Measurements from ENCODE around the gene HOXD9. TPM values are rescaled to one million over a fixed set of nuclear protein-coding genes. Genes with fewer than 3 reads are reported as not detected.

Gene HOXD9
- polyA plus RNA-seq, 1 of the 3 experiments (the other 2 are of a cell fraction): 4.8 TPM

- Histone ChIP-seq H3K4me2 (no peak overlapping the region), H3K36me3 (replicated peaks in 1 of 2; ENCODE audit: control insufficient read depth in 1 of 2, insufficient read depth in 2 of 2, low read length in 1 of 2) (no peaks in the 10 kb centered on the region), H3K79me2 (ENCODE audit: insufficient read depth) (no peaks in the 10 kb centered on the region), H4K20me1 (ENCODE audit: insufficient read depth) (no peaks in the 10 kb centered on the region), H3K9me2 (no peaks in the 10 kb centered on the region), H2AFZ (ENCODE audit: low read depth) (no peak overlapping the region), H3F3A (replicated peaks; ENCODE audit: insufficient read depth) (peaks cover 3% of the 10 kb centered on the region), H3K9ac (no peak overlapping the region), H3K27me3 (ENCODE audit: insufficient read depth) (peaks cover 24% of the 10 kb centered on the region), H3K4me1 (ENCODE audit: control insufficient read depth in 1 of 2, insufficient read depth in 2 of 2, low read depth in 1 of 2, low read length in 1 of 2) (peaks cover 0 to 4% of the 10 kb centered on the region in 2 experiments; a peak in 1 of 4 replicates), H3K27ac (ENCODE audit: low read depth in 2 of 2, low read length in 1 of 2) (no peak overlapping the region), H3K9me3 (no peaks in the 10 kb centered on the region), H3K4me3 (ENCODE audit: low read depth in 2 of 2, low read length in 1 of 2) (no peak overlapping the region)
- 74% methylated on average over 7 of the region's 7 CpGs for WGBS (ENCODE audit: low lambda C conversion rate)
- TF ChIP-seq NFIC (IDR thresholded peaks at IDR 0.05; ENCODE audit: borderline replicate concordance) (no peak), USF2 (IDR thresholded peaks at IDR 0.05; ENCODE audit: borderline replicate concordance, low read depth, low read length) (no peak), PBX3 (IDR thresholded peaks at IDR 0.05) (no peak), ELF1 (IDR thresholded peaks at IDR 0.05) (no peak), CHD2 (IDR thresholded peaks at IDR 0.05; ENCODE audit: low read length, partially characterized antibody) (no peak), RAD21 (IDR thresholded peaks at IDR 0.05; ENCODE audit: low read length) (no peak), RFX5 (IDR thresholded peaks at IDR 0.05; ENCODE audit: low read length) (no peak), TCF12 (IDR thresholded peaks at IDR 0.05) (no peak), REST (IDR thresholded peaks at IDR 0.05; ENCODE audit: low read depth, low read length) (no peak), RCOR1 (IDR thresholded peaks at IDR 0.05; ENCODE audit: low read length) (no peak), SIN3A (IDR thresholded peaks at IDR 0.05; ENCODE audit: borderline replicate concordance, low read depth, low read length) (no peak), EZH2phosphoT487 (IDR thresholded peaks at IDR 0.05; ENCODE audit: borderline replicate concordance, low read depth) (no peak), FOSL2 (IDR thresholded peaks at IDR 0.05; ENCODE audit: borderline replicate concordance, low read depth) (no peak), FOXM1 (IDR thresholded peaks at IDR 0.05; ENCODE audit: low read depth) (no peak), FOXJ3 (CRISPR knock-in tag; IDR thresholded peaks at IDR 0.05) (no peak), YY1 (IDR thresholded peaks at IDR 0.05; ENCODE audit: low read depth) (no peak)
- TF ChIP-seq, protein P1, sequence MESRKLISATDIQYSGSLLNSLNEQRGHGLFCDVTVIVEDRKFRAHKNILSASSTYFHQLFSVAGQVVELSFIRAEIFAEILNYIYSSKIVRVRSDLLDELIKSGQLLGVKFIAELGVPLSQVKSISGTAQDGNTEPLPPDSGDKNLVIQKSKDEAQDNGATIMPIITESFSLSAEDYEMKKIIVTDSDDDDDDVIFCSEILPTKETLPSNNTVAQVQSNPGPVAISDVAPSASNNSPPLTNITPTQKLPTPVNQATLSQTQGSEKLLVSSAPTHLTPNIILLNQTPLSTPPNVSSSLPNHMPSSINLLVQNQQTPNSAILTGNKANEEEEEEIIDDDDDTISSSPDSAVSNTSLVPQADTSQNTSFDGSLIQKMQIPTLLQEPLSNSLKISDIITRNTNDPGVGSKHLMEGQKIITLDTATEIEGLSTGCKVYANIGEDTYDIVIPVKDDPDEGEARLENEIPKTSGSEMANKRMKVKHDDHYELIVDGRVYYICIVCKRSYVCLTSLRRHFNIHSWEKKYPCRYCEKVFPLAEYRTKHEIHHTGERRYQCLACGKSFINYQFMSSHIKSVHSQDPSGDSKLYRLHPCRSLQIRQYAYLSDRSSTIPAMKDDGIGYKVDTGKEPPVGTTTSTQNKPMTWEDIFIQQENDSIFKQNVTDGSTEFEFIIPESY (IDR thresholded peaks at IDR 0.05; ENCODE audit: borderline replicate concordance, low read depth): no peak
- TF ChIP-seq, protein P2, sequence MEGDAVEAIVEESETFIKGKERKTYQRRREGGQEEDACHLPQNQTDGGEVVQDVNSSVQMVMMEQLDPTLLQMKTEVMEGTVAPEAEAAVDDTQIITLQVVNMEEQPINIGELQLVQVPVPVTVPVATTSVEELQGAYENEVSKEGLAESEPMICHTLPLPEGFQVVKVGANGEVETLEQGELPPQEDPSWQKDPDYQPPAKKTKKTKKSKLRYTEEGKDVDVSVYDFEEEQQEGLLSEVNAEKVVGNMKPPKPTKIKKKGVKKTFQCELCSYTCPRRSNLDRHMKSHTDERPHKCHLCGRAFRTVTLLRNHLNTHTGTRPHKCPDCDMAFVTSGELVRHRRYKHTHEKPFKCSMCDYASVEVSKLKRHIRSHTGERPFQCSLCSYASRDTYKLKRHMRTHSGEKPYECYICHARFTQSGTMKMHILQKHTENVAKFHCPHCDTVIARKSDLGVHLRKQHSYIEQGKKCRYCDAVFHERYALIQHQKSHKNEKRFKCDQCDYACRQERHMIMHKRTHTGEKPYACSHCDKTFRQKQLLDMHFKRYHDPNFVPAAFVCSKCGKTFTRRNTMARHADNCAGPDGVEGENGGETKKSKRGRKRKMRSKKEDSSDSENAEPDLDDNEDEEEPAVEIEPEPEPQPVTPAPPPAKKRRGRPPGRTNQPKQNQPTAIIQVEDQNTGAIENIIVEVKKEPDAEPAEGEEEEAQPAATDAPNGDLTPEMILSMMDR (IDR thresholded peaks at IDR 0.05): no peak
- CTCF ChIA-PET: interaction anchor here (0.6 to 3.3 kb wide), 9 partner anchors 10 to 1378 kb away, joined by 3 to 10 read pairs (median 3); no protein-coding TSS in a partner anchor
- no peak for DNase-seq
- POLR2A ChIA-PET: no interaction called here
These were observed 47.5 kb upstream of the HOXD9 start for GRCh38 chr2:176074919-176075425.
